HG02870 (cell line): ENCODE results near the gene CTCFL.

Experiments
- ATAC-seq: cut with Tn5 transposase; IDR thresholded peaks from one replicate; pipeline ENCODE4 v1.9.1; 2021; ENCODE audit warnings: mild to moderate bottlenecking, moderate library complexity; ENCODE audit not compliant: unreplicated experiment

The CTCFL gene

GRCh38 chr20:57449398-57450354, 75.3 kb downstream of the CTCFL start:
- no peak for ATAC-seq

- ATAC-seq = no peak
These were observed 76.1 kb downstream of the CTCFL start for GRCh38 chr20:57448764-57449354.
